HUES64 (cell line): ENCODE data around the gene C5AR1. TPM values are rescaled to one million over a fixed set of nuclear protein-coding genes. Genes with fewer than 3 reads are reported as not detected.
"Not testable (repeated sequence)": the region's sequence is repeated elsewhere in the genome, so short reads cannot be mapped to it uniquely, and the experiment has no call there.

Experiments
- H3K27ac ChIP-seq: 2 replicates; pipeline ENCODE4 v1.7.0; 2013; ENCODE audit warnings: low read depth, low read length, inconsistent platforms
- H3K27me3 ChIP-seq: 2 replicates; pipeline ENCODE4 v1.6.1; 2013; ENCODE audit warnings: mild to moderate bottlenecking, low read length; ENCODE audit not compliant: insufficient read depth
- H3K36me3 ChIP-seq: 2 replicates; pipeline ENCODE4 v1.6.1; 2013; ENCODE audit warnings: mild to moderate bottlenecking, low read length; ENCODE audit not compliant: insufficient read depth
- H3K4me1 ChIP-seq: 2 replicates; pipeline ENCODE4 v1.6.1; 2013; ENCODE audit warnings: mild to moderate bottlenecking, low read length, moderate library complexity; ENCODE audit not compliant: insufficient read depth
- H3K4me3 ChIP-seq: 2 replicates; pipeline ENCODE4 v1.5.1; 2013; ENCODE audit warnings: mild to moderate bottlenecking, low read length, moderate library complexity
- H3K9ac ChIP-seq: 2 replicates; pipeline ENCODE4 v1.6.1; 2013; ENCODE audit warnings: mild to moderate bottlenecking, low read depth, low read length
- H3K9me3 ChIP-seq: 2 replicates; pipeline ENCODE4 v1.6.1; 2013; ENCODE audit warnings: low read depth, low read length; ENCODE audit not compliant: insufficient read depth
- WGBS: fragments of 150-250, 120-280 bp; methylation state at CpG from one replicate; pipeline ENCODE4 v1.1.7; 2013; ENCODE audit warnings: missing lambda C conversion rate; 5-methylcytosine and 5-hydroxymethylcytosine counted together
- polyA plus RNA-seq, 2 experiments: library from polyadenylated mRNA; stranded (reverse); fragments of 50-300 nt; gene quantifications; one replicate each; pipeline ENCODE4 v1.2.3, GENCODE V29; 2013

The C5AR1 gene
- 0.10 TPM for polyA plus RNA-seq (2013, experiment 1 of 2)
- polyA plus RNA-seq (2013, experiment 2 of 2), result 0.13 TPM

- no peaks in the 10 kb centered on the region for H3K27me3 ChIP-seq
- H3K27ac ChIP-seq, result no peak within 1 kb of the TSS
- no peaks in the 10 kb centered on the region for H3K4me1 ChIP-seq
- no peak within 1 kb of the TSS for H3K9ac ChIP-seq
- no peaks in the 10 kb centered on the region for H3K9me3 ChIP-seq
- H3K4me3 ChIP-seq, result no peak within 1 kb of the TSS
- H3K36me3 ChIP-seq, result no peaks in the 10 kb centered on the region
- WGBS, result 71% methylated on average over 12 of the region's 12 CpGs
Observed at GRCh38 chr19:47309608-47310007, at the start of gene C5AR1. Gene C5AR1, plus strand, starts transcription at chr19:47309861. Its CDS starts 35 bp downstream, at chr19:47309896.

- peaks cover 61% of the 10 kb centered on the region for H3K36me3 ChIP-seq
- no peak overlapping the region for H3K9ac ChIP-seq
- H3K27ac ChIP-seq, result no peak overlapping the region
- H3K4me3 ChIP-seq, result no peak overlapping the region
- H3K4me1 ChIP-seq, result peaks cover 7% of the 10 kb centered on the region; the same call in 1 of the 2 replicates
- 95% methylated on average over 17 of the region's 17 CpGs for WGBS
- no peaks in the 10 kb centered on the region for H3K9me3 ChIP-seq
- H3K27me3 ChIP-seq, result no peaks in the 10 kb centered on the region
Observed at GRCh38 chr19:47260476-47260875, 49.2 kb upstream of the C5AR1 start.

GRCh38 chr19:47261946-47262793 is 47.5 kb upstream of the C5AR1 start:
- H3K9me3 ChIP-seq, H3K27ac ChIP-seq, H3K27me3 ChIP-seq, H3K4me3 ChIP-seq, H3K9ac ChIP-seq, H3K4me1 ChIP-seq: not testable (repeated sequence)
- WGBS, result 98% methylated on average over 14 of the region's 14 CpGs
- H3K36me3 ChIP-seq, result peaks cover 72% of the 10 kb centered on the region

GRCh38 chr19:47264629-47265028 is 45.0 kb upstream of the C5AR1 start:
- WGBS, result 97% methylated on average over 30 of the region's 30 CpGs
- Histone ChIP-seq H3K4me3 (no peak overlapping the region), H3K27ac (no peak overlapping the region), H3K9ac (no peak overlapping the region), H3K36me3 (peaks cover 71% of the 10 kb centered on the region), H3K27me3 (no peaks in the 10 kb centered on the region), H3K9me3 (no peaks in the 10 kb centered on the region), H3K4me1 (no peaks in the 10 kb centered on the region)

GRCh38 chr19:47266401-47266941 is 43.2 kb upstream of the C5AR1 start:
- Histone ChIP-seq H3K9me3 (no peaks in the 10 kb centered on the region), H3K4me1 (no peaks in the 10 kb centered on the region), H3K9ac (no peak overlapping the region), H3K27me3 (no peaks in the 10 kb centered on the region), H3K36me3 (peaks cover 69% of the 10 kb centered on the region), H3K27ac (no peak overlapping the region), H3K4me3 (no peak overlapping the region)
- 95% methylated on average over 21 of the region's 21 CpGs for WGBS

- H3K27ac ChIP-seq, result no peak overlapping the region
- H3K4me3 ChIP-seq, result no peak overlapping the region
- WGBS, result 97% methylated on average over 14 of the region's 14 CpGs
- peaks cover 65% of the 10 kb centered on the region for H3K36me3 ChIP-seq
- no peaks in the 10 kb centered on the region for H3K9me3 ChIP-seq
- no peak overlapping the region for H3K9ac ChIP-seq
- H3K27me3 ChIP-seq, result no peaks in the 10 kb centered on the region
- H3K4me1 ChIP-seq, result no peaks in the 10 kb centered on the region
Observed at GRCh38 chr19:47267350-47267759, 42.3 kb upstream of the C5AR1 start.

GRCh38 chr19:47268028-47268427 is 41.6 kb upstream of the C5AR1 start:
- WGBS, result 94% methylated on average over 5 of the region's 6 CpGs

GRCh38 chr19:47269596-47269995 is 40.1 kb upstream of the C5AR1 start:
- Histone ChIP-seq H3K27me3 (no peaks in the 10 kb centered on the region), H3K9ac (no peak overlapping the region), H3K4me1 (no peaks in the 10 kb centered on the region), H3K9me3 (no peaks in the 10 kb centered on the region), H3K27ac (no peak overlapping the region), H3K4me3 (no peak overlapping the region), H3K36me3 (peaks cover 49% of the 10 kb centered on the region)
- WGBS, result 92% methylated on average over 7 of the region's 7 CpGs

More at GRCh38 chr19:47268028-47268427, 41.6 kb upstream of the C5AR1 start:
- H3K9me3 ChIP-seq, result no peaks in the 10 kb centered on the region
- H3K36me3 ChIP-seq, result peaks cover 59% of the 10 kb centered on the region
- H3K27me3 ChIP-seq, result no peaks in the 10 kb centered on the region
- H3K4me3 ChIP-seq, result no peak overlapping the region
- H3K9ac ChIP-seq, result no peak overlapping the region
- H3K4me1 ChIP-seq, result no peaks in the 10 kb centered on the region
- H3K27ac ChIP-seq, result no peak overlapping the region

- H3K9me3 ChIP-seq, result no peaks in the 10 kb centered on the region
- peaks cover 2% of the 10 kb centered on the region; the same call in 1 of the 2 replicates for H3K4me1 ChIP-seq
- no peak overlapping the region for H3K27ac ChIP-seq
- peaks cover 41% of the 10 kb centered on the region for H3K36me3 ChIP-seq
- no peak overlapping the region for H3K9ac ChIP-seq
- peaks cover 4% of the 10 kb centered on the region for H3K27me3 ChIP-seq
- no peak overlapping the region for H3K4me3 ChIP-seq
- WGBS, result 97% methylated on average over 10 of the region's 10 CpGs
Observed at GRCh38 chr19:47270408-47270807, 39.3 kb upstream of the C5AR1 start.

- H3K27me3 ChIP-seq, result peaks cover 12% of the 10 kb centered on the region
- H3K27ac ChIP-seq, result no peak overlapping the region
- peaks cover 31% of the 10 kb centered on the region for H3K36me3 ChIP-seq
- peaks cover 6% of the 10 kb centered on the region; the same call in 1 of the 2 replicates for H3K4me1 ChIP-seq
- 73% methylated on average over 6 of the region's 6 CpGs for WGBS
- no peaks in the 10 kb centered on the region for H3K9me3 ChIP-seq
- no peak overlapping the region for H3K4me3 ChIP-seq
- H3K9ac ChIP-seq, result no peak overlapping the region
Observed at GRCh38 chr19:47271949-47272348, 37.7 kb upstream of the C5AR1 start.

- peaks cover 12% of the 10 kb centered on the region for H3K27me3 ChIP-seq
- no peaks in the 10 kb centered on the region for H3K9me3 ChIP-seq
- peaks cover 24% of the 10 kb centered on the region for H3K36me3 ChIP-seq
- peak overlapping the region; percentile 78 for H3K9ac ChIP-seq
- H3K27ac ChIP-seq, result peak overlapping the region; percentile 99
- H3K4me3 ChIP-seq, result peak overlapping the region; percentile 72
- peaks cover 6% of the 10 kb centered on the region; the same call in 1 of the 2 replicates for H3K4me1 ChIP-seq
- 14% methylated on average over 40 of the region's 42 CpGs for WGBS
Observed at GRCh38 chr19:47272448-47273312, 37.0 kb upstream of the C5AR1 start.
